ENCODE measurements around the gene CHST15.

- TF ChIP-seq CTCF (IDR thresholded peaks at IDR 0.05): no peak
- no peak for TF ChIP-seq POLR2A (IDR thresholded peaks at IDR 0.05)
Observed at GRCh38 chr10:123970927-123971286, 122.5 kb downstream of the CHST15 start.
